DND-41 (cell line): ENCODE measurements around the gene ABCC8.

Experiments used
- ATAC-seq: fragments of 200-7000 bp; cut with Tn5 transposase; 3 replicates; pipeline ENCODE4 v1.9.1; 2021; ENCODE audit warnings: low read depth; ENCODE audit not compliant: insufficient read depth
- DNase-seq: peaks from one replicate; pipeline ENCODE4 v3.0.0-alpha.2; 2020
- H2AFZ ChIP-seq: 2 replicates; pipeline ENCODE4 v1.6.0; 2012; ENCODE audit warnings: low read depth, low read length
- H3K27ac ChIP-seq: 2 replicates; pipeline ENCODE4 v1.5.1; 2012; ENCODE audit warnings: low read length, inconsistent platforms
- H3K27me3 ChIP-seq: fragments of 200-600 bp; sonication (generic); 2 replicates; pipeline ENCODE4 v1.6.0; 2012; ENCODE audit warnings: low read length, mild to moderate bottlenecking, inconsistent platforms; ENCODE audit not compliant: insufficient read depth, poor library complexity
- H3K36me3 ChIP-seq: 2 replicates; pipeline ENCODE4 v1.5.1; 2012; ENCODE audit warnings: low read length, inconsistent platforms; ENCODE audit not compliant: insufficient read depth
- H3K4me1 ChIP-seq: 2 replicates; pipeline ENCODE4 v1.5.1; 2012; ENCODE audit warnings: mild to moderate bottlenecking, low read length; ENCODE audit not compliant: insufficient read depth
- H3K4me2 ChIP-seq: 2 replicates; pipeline ENCODE4 v1.6.0; 2012; ENCODE audit warnings: mild to moderate bottlenecking, moderate library complexity, low read length, inconsistent platforms; ENCODE audit not compliant: insufficient read depth
- H3K4me3 ChIP-seq, 2 experiments: fragments of 200-600 bp in 1 of 2; shearing (Covaris generic) in 1 of 2; 2 replicates each; pipeline ENCODE4 v1.5.1; 2012 to 2016; ENCODE audit warnings: inconsistent platforms in 2 of 2, low read length in 2 of 2, mild to moderate bottlenecking in 2 of 2, low read depth in 1 of 2, moderate library complexity in 1 of 2
- H3K79me2 ChIP-seq: 2 replicates; pipeline ENCODE4 v1.6.0; 2012; ENCODE audit warnings: low read length, inconsistent platforms; ENCODE audit not compliant: insufficient read depth
- H3K9ac ChIP-seq: 2 replicates; pipeline ENCODE4 v1.6.0; 2012; ENCODE audit warnings: low read depth, mild to moderate bottlenecking, inconsistent platforms, low read length, moderate library complexity
- H3K9me3 ChIP-seq: 2 replicates; pipeline ENCODE4 v1.5.1; 2012; ENCODE audit warnings: low read length, moderate library complexity, mild to moderate bottlenecking, inconsistent platforms; ENCODE audit not compliant: insufficient read depth, severe bottlenecking
- H4K20me1 ChIP-seq: 2 replicates; pipeline ENCODE4 v1.6.0; 2012; ENCODE audit warnings: low read length; ENCODE audit not compliant: insufficient read depth
- EZH2 ChIP-seq: IDR thresholded peaks from 3 replicates; pipeline ENCODE4 v1.6.1; 2012; ENCODE audit warnings: borderline replicate concordance, low read depth, mild to moderate bottlenecking, moderate library complexity, low read length, inconsistent platforms; ENCODE audit not compliant: severe bottlenecking
- TF ChIP-seq, protein P1 (sequence below): IDR thresholded peaks from 2 replicates; pipeline ENCODE4 v1.5.1; 2012; ENCODE audit warnings: borderline replicate concordance, low read length, moderate library complexity, mild to moderate bottlenecking; ENCODE audit not compliant: poor library complexity, severe bottlenecking; ENCODE audit errors: extremely low read depth

The ABCC8 gene

DNA sequence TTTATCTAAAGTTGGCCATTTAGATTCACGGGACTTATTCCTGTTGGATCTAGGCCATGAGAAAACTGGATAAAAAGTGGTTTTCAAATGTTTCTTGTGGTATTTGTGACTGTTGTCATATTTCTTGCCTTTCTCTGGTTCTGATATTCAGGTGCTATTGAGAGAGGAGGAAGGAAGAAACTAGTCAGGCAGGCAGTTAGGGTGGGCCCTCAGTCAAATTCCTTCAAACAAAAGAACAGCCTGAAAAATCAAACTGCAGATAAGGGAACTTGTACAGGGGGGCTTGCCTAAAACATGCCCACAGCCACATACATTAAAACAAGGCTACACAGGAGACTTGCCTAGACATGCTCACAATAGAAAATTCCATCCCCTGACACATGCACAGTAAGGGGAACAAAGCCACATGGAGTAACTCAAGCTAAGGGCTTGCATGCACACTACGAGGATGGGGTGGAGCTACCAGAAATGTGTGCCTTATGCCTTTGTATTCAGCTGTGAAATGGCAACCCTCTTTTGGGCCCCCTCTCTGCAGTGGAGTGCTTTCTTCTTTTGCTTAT is 106.9 kb downstream of the ABCC8 start:
- Histone ChIP-seq H4K20me1 (no peaks in the 10 kb centered on the region), H3K27ac (no peak overlapping the region), H3K4me3 (no peak overlapping the region), H3K4me1 (no peaks in the 10 kb centered on the region), H3K27me3 (no peaks in the 10 kb centered on the region), H3K9ac (no peak overlapping the region), H2AFZ (no peak overlapping the region), H3K4me2 (no peak overlapping the region), H3K79me2 (no peaks in the 10 kb centered on the region), H3K36me3 (peaks cover 88% of the 10 kb centered on the region), H3K9me3 (peaks cover 74% of the 10 kb centered on the region)
- no peak for DNase-seq
- no peak for TF ChIP-seq EZH2
- TF ChIP-seq, protein P1, sequence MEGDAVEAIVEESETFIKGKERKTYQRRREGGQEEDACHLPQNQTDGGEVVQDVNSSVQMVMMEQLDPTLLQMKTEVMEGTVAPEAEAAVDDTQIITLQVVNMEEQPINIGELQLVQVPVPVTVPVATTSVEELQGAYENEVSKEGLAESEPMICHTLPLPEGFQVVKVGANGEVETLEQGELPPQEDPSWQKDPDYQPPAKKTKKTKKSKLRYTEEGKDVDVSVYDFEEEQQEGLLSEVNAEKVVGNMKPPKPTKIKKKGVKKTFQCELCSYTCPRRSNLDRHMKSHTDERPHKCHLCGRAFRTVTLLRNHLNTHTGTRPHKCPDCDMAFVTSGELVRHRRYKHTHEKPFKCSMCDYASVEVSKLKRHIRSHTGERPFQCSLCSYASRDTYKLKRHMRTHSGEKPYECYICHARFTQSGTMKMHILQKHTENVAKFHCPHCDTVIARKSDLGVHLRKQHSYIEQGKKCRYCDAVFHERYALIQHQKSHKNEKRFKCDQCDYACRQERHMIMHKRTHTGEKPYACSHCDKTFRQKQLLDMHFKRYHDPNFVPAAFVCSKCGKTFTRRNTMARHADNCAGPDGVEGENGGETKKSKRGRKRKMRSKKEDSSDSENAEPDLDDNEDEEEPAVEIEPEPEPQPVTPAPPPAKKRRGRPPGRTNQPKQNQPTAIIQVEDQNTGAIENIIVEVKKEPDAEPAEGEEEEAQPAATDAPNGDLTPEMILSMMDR = no peak
- ATAC-seq = no peak

- DNase-seq = no peak
- Histone ChIP-seq H3K9ac (no peak overlapping the region), H4K20me1 (no peaks in the 10 kb centered on the region), H3K27me3 (no peaks in the 10 kb centered on the region), H3K4me3 (no peak overlapping the region), H3K4me1 (no peaks in the 10 kb centered on the region), H2AFZ (no peak overlapping the region), H3K36me3 (peaks cover 82% of the 10 kb centered on the region), H3K9me3 (peaks cover 68% of the 10 kb centered on the region), H3K27ac (no peak overlapping the region), H3K4me2 (no peak overlapping the region), H3K79me2 (no peaks in the 10 kb centered on the region)
- no peak for ATAC-seq
- TF ChIP-seq, protein P1 = no peak
- no peak for TF ChIP-seq EZH2
These were observed 107.6 kb downstream of the ABCC8 start for GRCh38 chr11:17369094-17369493.

GRCh38 chr11:17368551-17368950 is 108.1 kb downstream of the ABCC8 start:
- H3K9me3 ChIP-seq = peaks cover 62% of the 10 kb centered on the region
- TF ChIP-seq, protein P1 = no peak
- no peak for TF ChIP-seq EZH2
- no peaks in the 10 kb centered on the region for H3K79me2 ChIP-seq
- H3K4me2 ChIP-seq = no peak overlapping the region
- H3K4me3 ChIP-seq = no peak overlapping the region
- no peaks in the 10 kb centered on the region for H4K20me1 ChIP-seq
- no peak overlapping the region for H3K27ac ChIP-seq
- no peak for DNase-seq
- H3K4me1 ChIP-seq = no peaks in the 10 kb centered on the region
- peak; percentile 58 for ATAC-seq
- no peak overlapping the region for H3K9ac ChIP-seq
- H2AFZ ChIP-seq = no peak overlapping the region
- no peaks in the 10 kb centered on the region for H3K27me3 ChIP-seq
- H3K36me3 ChIP-seq = peaks cover 76% of the 10 kb centered on the region

GRCh38 chr11:17366495-17366894 is 110.2 kb downstream of the ABCC8 start:
- H4K20me1 ChIP-seq = no peaks in the 10 kb centered on the region
- H3K4me2 ChIP-seq = no peak overlapping the region
- TF ChIP-seq, protein P1 = no peak
- TF ChIP-seq EZH2 = no peak
- no peak overlapping the region for H3K4me3 ChIP-seq
- no peak for DNase-seq
- H3K79me2 ChIP-seq = no peaks in the 10 kb centered on the region
- H3K9ac ChIP-seq = no peak overlapping the region
- H3K27me3 ChIP-seq = no peaks in the 10 kb centered on the region
- no peak for ATAC-seq
- H3K9me3 ChIP-seq = peaks cover 42% of the 10 kb centered on the region
- no peak overlapping the region for H3K27ac ChIP-seq
- no peak overlapping the region for H2AFZ ChIP-seq
- peaks cover 56% of the 10 kb centered on the region for H3K36me3 ChIP-seq
- no peaks in the 10 kb centered on the region for H3K4me1 ChIP-seq
